ENCODE data around the gene GPSM3. TPM values are rescaled to one million over a fixed set of nuclear protein-coding genes. Genes with fewer than 3 reads are reported as not detected.
A peak's percentile ranks its signal among the peaks of the same experiment; 100 is the strongest.

GPSM3 gene
- total RNA-seq, 6 donors from 2014 or later = 18.9 to 80.4 (median 30.6) TPM

DNA sequence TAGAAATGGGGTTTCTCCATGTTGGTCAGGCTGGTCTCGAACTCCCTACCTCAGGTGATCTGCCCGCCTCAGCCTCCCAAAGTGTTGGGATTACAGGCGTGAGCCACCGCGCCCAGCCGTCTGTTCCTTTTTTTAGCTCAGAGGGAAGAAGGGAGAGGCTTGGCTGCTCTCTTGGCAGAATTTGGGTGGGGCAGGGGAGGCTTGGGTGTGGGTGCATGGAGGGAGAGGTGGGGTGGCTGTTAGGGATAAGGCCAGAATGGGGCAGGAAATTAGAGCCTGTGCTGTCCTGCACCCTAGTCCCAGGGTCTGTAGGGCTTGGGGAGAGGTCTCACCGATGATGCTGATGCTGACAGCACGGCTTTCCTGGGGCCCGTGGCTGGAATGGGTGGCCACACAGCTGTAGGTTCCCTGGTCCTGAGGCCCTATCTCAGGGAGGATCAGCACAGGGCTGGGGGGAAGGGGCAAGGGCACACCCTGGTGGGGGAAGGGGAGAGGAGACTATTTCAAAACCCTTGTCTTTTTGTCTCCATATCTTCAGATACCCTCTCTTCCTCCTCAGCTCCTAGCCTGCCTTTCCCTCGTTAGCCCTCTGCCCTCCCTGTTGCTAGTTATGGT, 10.4 kb downstream of the GPSM3 start:
- H3K9me3 ChIP-seq = no peaks in the 10 kb centered on the region
- H3K27me3 ChIP-seq = no peaks in the 10 kb centered on the region
- WGBS, 2 donors = 82 to 83% methylated on average over 10 of the region's 10 CpGs
- H3K27ac ChIP-seq = peak overlapping the region; percentile 72 to 98 (median 95)
- DNase-seq (peak in 1 of 2 donors; percentile 33), ATAC-seq (ENCODE audit: low FRiP score in 2 of 2) (no peak)
- peaks cover 7 to 48% (median 29%) of the 10 kb centered on the region in 4 donors for H3K36me3 ChIP-seq
- peaks cover 38 to 61% (median 52%) of the 10 kb centered on the region in 4 donors for H3K4me1 ChIP-seq
- H3K4me3 ChIP-seq = peak overlapping the region in 2 of 4 donors; percentile 20 to 41
- TF ChIP-seq EP300 (IDR thresholded peaks at IDR 0.05) (no peak), POLR2A (IDR thresholded peaks at IDR 0.05) (no peak)

DNA sequence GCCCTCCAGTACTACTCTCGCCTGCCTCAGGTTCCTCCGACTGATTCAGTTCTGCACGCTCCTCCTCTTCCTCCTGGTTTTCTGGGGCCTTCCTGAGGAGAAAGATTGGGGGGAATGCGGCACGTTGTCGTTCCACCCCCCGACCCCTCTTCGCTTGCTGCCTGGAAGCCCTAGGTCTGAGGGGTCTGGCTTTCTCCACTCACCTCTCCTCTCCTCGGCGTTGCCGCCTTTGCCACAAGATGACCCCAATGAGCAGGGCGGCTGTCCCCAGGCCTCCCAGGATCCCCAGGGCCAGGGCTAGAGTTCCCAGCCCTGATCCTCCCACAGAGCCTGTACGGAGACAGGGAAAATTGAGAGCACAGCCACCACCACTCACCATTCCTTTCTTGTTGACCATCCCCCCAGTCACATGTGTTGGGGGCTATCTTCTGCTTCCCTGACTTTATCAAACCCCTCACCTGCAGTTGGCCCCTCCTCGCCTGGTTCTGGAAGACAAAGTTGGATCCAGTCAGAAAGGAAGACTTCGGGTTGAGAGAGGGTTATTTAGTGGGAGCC, 11.2 kb downstream of the GPSM3 start:
- peak overlapping the region in 2 of 4 donors; percentile 93 to 97 for H3K27ac ChIP-seq
- H3K4me1 ChIP-seq = peaks cover 41 to 61% (median 52%) of the 10 kb centered on the region in 4 donors
- DNase-seq = no peak
- H3K36me3 ChIP-seq = peaks cover 7 to 40% (median 24%) of the 10 kb centered on the region in 4 donors
- peak overlapping the region in 1 of 4 donors; percentile 41 for H3K4me3 ChIP-seq
- no peaks in the 10 kb centered on the region for H3K27me3 ChIP-seq
- WGBS, 2 donors = 91% methylated on average over 15 of the region's 15 CpGs
- no peak for ATAC-seq (ENCODE audit: low FRiP score in 2 of 2)
- TF ChIP-seq POLR2A (IDR thresholded peaks at IDR 0.05) = no peak
- no peak for TF ChIP-seq POLR2AphosphoS5 (IDR thresholded peaks at IDR 0.05)
- TF ChIP-seq EP300 (IDR thresholded peaks at IDR 0.05) = no peak
- H3K9me3 ChIP-seq = no peaks in the 10 kb centered on the region

DNA sequence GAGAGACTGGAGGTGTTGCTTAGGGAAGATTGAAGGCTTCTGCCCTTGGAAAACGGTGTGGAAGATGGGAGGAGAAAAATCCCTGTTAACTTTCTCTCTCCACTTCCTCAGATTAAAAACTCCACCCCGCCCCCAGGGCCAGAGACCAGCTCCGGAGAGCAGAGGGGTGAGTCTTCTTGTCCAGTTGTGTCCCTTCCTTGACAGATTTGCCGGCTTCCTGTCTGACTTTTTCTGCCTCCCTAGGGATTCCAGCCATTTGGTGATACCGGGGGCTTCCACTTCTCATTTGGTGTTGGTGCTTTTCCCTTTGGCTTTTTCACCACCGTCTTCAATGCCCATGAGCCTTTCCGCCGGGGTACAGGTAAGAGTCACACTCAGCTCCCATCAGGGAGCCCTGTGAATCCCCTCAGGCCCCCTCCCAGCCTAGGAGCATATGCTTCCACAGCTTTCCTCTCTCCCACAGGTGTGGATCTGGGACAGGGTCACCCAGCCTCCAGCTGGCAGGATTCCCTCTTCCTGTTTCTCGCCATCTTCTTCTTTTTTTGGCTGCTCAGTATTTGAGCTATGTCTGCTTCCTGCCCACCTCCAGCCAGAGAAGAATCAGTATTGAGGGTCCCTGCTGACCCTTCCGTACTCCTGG, 12.6 kb downstream of the GPSM3 start:
- Histone ChIP-seq H3K4me1 (peaks cover 41 to 63% (median 53%) of the 10 kb centered on the region in 4 donors), H3K9me3 (no peaks in the 10 kb centered on the region), H3K27me3 (no peaks in the 10 kb centered on the region), H3K27ac (peak overlapping the region in 3 of 4 donors; percentile 18 to 97 (median 95)), H3K4me3 (peak overlapping the region in 1 of 4 donors; percentile 80), H3K36me3 (peaks cover 7 to 36% (median 22%) of the 10 kb centered on the region in 4 donors)
- ATAC-seq (ENCODE audit: low FRiP score in 2 of 2) (no peak), DNase-seq (no peak)
- TF ChIP-seq, protein P1, sequence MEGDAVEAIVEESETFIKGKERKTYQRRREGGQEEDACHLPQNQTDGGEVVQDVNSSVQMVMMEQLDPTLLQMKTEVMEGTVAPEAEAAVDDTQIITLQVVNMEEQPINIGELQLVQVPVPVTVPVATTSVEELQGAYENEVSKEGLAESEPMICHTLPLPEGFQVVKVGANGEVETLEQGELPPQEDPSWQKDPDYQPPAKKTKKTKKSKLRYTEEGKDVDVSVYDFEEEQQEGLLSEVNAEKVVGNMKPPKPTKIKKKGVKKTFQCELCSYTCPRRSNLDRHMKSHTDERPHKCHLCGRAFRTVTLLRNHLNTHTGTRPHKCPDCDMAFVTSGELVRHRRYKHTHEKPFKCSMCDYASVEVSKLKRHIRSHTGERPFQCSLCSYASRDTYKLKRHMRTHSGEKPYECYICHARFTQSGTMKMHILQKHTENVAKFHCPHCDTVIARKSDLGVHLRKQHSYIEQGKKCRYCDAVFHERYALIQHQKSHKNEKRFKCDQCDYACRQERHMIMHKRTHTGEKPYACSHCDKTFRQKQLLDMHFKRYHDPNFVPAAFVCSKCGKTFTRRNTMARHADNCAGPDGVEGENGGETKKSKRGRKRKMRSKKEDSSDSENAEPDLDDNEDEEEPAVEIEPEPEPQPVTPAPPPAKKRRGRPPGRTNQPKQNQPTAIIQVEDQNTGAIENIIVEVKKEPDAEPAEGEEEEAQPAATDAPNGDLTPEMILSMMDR (IDR thresholded peaks at IDR 0.05) = no peak
- no peak for TF ChIP-seq POLR2AphosphoS5 (IDR thresholded peaks at IDR 0.05)
- no peak for TF ChIP-seq EP300 (IDR thresholded peaks at IDR 0.05)
- TF ChIP-seq POLR2A (IDR thresholded peaks at IDR 0.05) = no peak
- 69 to 75% methylated on average over 10 of the region's 10 CpGs for WGBS, 2 donors

DNA sequence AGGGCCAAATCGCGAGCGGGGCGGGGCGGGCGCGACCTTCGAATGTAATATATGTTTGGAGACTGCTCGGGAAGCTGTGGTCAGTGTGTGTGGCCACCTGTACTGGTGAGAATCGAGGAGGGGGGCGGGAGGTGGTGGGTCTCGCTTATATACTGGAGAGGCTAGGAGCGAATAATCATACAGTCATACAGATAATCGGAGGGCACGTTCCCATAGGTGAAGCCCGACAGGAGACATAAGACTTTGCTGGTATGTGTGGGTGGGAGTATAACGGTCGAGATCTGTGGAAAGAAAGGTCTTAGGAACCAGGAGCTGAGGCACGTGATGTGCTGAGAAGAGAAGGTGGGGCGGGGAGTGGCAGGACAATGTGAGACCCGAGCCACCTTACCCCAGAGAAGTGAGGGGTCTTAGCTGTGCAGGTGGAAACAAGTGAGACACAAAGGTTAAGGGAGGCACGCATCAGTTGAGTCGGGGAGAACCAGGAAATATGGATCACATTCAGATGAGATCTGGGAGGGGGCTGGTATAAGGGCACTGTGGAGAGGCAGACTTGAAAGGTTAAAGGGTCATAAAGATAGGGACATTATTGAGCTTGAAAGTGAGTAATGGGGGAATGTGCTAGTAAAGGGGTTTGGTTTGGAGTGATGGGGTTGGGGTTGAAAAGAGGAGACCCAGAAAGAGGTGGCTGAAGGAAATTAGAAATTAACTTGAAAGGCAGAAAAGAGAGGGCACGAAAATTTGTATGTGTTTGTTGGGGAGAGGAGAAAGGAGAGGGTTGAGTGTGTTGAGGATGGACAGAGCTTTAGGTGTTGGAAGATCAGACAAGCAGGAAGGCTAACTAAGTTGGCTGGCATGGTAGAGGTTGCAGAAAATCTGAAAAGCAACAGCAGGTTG, 13.6 kb downstream of the GPSM3 start:
- H3K36me3 ChIP-seq = peaks cover 7 to 36% (median 22%) of the 10 kb centered on the region in 4 donors
- WGBS, 2 donors = 2% methylated on average over 24 of the region's 24 CpGs
- H3K4me3 ChIP-seq = peak overlapping the region; percentile 27 to 81 (median 70)
- TF ChIP-seq POLR2AphosphoS5 (IDR thresholded peaks at IDR 0.05) = no peak
- no peak for TF ChIP-seq EP300 (IDR thresholded peaks at IDR 0.05)
- no peak for TF ChIP-seq POLR2A (IDR thresholded peaks at IDR 0.05)
- TF ChIP-seq, protein P1 (IDR thresholded peaks at IDR 0.05) = no peak
- peak overlapping the region; percentile 89 to 98 (median 96) for H3K27ac ChIP-seq
- peaks cover 38 to 60% (median 51%) of the 10 kb centered on the region in 4 donors for H3K4me1 ChIP-seq
- H3K9me3 ChIP-seq = no peaks in the 10 kb centered on the region
- no peaks in the 10 kb centered on the region for H3K27me3 ChIP-seq
- ATAC-seq (ENCODE audit: low FRiP score in 2 of 2) (no peak), DNase-seq (peak in 1 of 2 donors; percentile 94)

DNA sequence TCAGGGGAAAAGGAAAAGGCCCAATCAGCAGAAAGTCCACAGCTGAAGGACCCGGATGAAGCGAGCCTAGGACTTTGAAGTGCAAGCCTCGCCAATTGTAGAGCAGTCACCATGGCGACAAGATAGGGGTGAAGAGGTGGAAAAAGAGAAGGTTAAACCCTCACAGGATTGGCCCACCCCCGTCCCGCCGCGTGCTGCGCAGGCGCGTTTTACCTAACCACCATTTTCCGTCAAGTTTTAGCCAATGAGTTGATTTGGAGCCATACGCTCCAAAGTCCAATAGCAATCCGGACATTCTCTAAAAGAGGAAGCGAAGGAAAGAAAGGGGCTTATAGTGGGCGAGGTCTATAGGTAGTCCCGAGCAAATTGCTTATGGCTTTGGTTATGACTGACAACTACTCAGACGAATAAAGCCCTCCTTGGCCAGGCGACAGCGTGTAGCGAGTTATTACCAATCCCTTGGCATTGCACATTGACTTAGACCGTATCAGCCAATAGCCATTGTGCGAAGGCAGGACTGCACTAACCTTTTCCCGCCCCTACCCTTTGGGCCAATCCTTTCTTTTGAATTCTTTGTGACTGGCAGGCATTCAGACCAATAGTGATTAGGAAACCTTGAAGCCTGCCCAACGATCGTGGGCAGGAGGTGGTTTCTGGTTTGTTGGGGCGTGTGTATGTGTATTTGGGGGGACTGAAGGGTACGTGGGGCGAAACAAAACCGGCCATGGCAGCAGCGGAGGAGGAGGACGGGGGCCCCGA, 14.5 kb downstream of the GPSM3 start, which contains the start of gene RNF5:
TSS of gene RNF5 (plus strand) at position 618 of the 759 bp plus-strand sequence. CDS start at position 725, 107 bp downstream.
- WGBS, 2 donors = 0 to 1% methylated on average over 31 to 33 of the region's 33 CpGs
- ATAC-seq (ENCODE audit: low FRiP score in 2 of 2) = peak; percentile 89 to 95
- peak; percentile 97 for DNase-seq
- TF ChIP-seq, protein P1 (IDR thresholded peaks at IDR 0.05) = no peak
- TF ChIP-seq POLR2A (IDR thresholded peaks at IDR 0.05) (peak in 2 of 4 donors; percentile 33 to 41), EP300 (IDR thresholded peaks at IDR 0.05) (no peak), POLR2AphosphoS5 (IDR thresholded peaks at IDR 0.05) (peak; percentile 42 to 66)
- peaks cover 7 to 33% (median 20%) of the 10 kb centered on the region in 4 donors for H3K36me3 ChIP-seq
- no peaks in the 10 kb centered on the region for H3K27me3 ChIP-seq
- peak within 1 kb of the TSS; percentile 27 to 81 (median 70) for H3K4me3 ChIP-seq
- H3K4me1 ChIP-seq = peaks cover 34 to 60% (median 50%) of the 10 kb centered on the region in 4 donors
- H3K27ac ChIP-seq = peak within 1 kb of the TSS; percentile 89 to 98 (median 96)
- H3K9me3 ChIP-seq = no peaks in the 10 kb centered on the region

All from upper lobe of left lung (tissue), 6 donors.